Ectodermal cell (in vitro differentiated cells): ENCODE data around the gene GTF2F2.
"Not testable (repeated sequence)": the region's sequence is repeated elsewhere in the genome, so short reads cannot be mapped to it uniquely, and the experiment has no call there.

Experiments used
- H3K27ac ChIP-seq: 2 replicates; pipeline ENCODE4 v1.7.0; 2013; ENCODE audit warnings: mild to moderate bottlenecking, low read depth, low read length; ENCODE audit not compliant: insufficient read depth, poor library complexity, severe bottlenecking
- H3K27me3 ChIP-seq: 2 replicates; pipeline ENCODE4 v1.7.0; 2013; ENCODE audit warnings: mild to moderate bottlenecking, low read length; ENCODE audit not compliant: insufficient read depth, control insufficient read depth, poor library complexity, severe bottlenecking
- H3K36me3 ChIP-seq: one replicate; pipeline ENCODE4 v1.7.0; 2013; ENCODE audit warnings: low read length; ENCODE audit not compliant: control insufficient read depth, insufficient read depth
- H3K4me1 ChIP-seq: one replicate; pipeline ENCODE4 v1.7.0; 2013; ENCODE audit warnings: low read length; ENCODE audit not compliant: control insufficient read depth, insufficient read depth
- H3K4me3 ChIP-seq: 2 replicates; pipeline ENCODE4 v1.7.0; 2013; ENCODE audit warnings: low read depth, low read length, control low read depth; ENCODE audit not compliant: insufficient read depth
- H3K9me3 ChIP-seq: 2 replicates; pipeline ENCODE4 v1.7.0; 2013; ENCODE audit warnings: mild to moderate bottlenecking, low read length, moderate library complexity; ENCODE audit not compliant: control insufficient read depth
- WGBS, 2 experiments: methylation state at CpG; one replicate each; pipeline ENCODE4 v1.1.7; 2013; ENCODE audit warnings: missing lambda C conversion rate in 2 of 2; 5-methylcytosine and 5-hydroxymethylcytosine counted together

GTF2F2 gene

GRCh38 chr13:45242524-45242923 is 122.2 kb downstream of the GTF2F2 start:
- Histone ChIP-seq H3K4me3 (no peak overlapping the region), H3K9me3 (no peaks in the 10 kb centered on the region), H3K27ac (no peak overlapping the region), H3K36me3 (no peaks in the 10 kb centered on the region), H3K4me1 (no peaks in the 10 kb centered on the region), H3K27me3 (no peaks in the 10 kb centered on the region)
- WGBS, 2 experiments = no CpG with 5 or more reads among the region's 1 CpG

GRCh38 chr13:45243077-45243476 is 122.8 kb downstream of the GTF2F2 start:
- Histone ChIP-seq H3K27ac (no peak overlapping the region), H3K27me3 (no peaks in the 10 kb centered on the region), H3K9me3 (no peaks in the 10 kb centered on the region), H3K4me3 (no peak overlapping the region), H3K4me1 (no peaks in the 10 kb centered on the region), H3K36me3 (no peaks in the 10 kb centered on the region)
- 90 to 93% methylated on average over 6 to 8 of the region's 8 CpGs for WGBS, 2 experiments

GRCh38 chr13:45244736-45245135 is 124.4 kb downstream of the GTF2F2 start:
- not testable (repeated sequence) for H3K27ac ChIP-seq, H3K4me1 ChIP-seq, H3K36me3 ChIP-seq, H3K4me3 ChIP-seq, H3K9me3 ChIP-seq, H3K27me3 ChIP-seq
- WGBS, 2 experiments = 94 to 97% methylated on average over 6 to 7 of the region's 7 CpGs

- H3K36me3 ChIP-seq = peaks cover 4% of the 10 kb centered on the region
- H3K4me1 ChIP-seq = no peaks in the 10 kb centered on the region
- no peak overlapping the region for H3K4me3 ChIP-seq
- 91 to 94% methylated on average over 3 of the region's 3 CpGs for WGBS, 2 experiments
- no peaks in the 10 kb centered on the region for H3K27me3 ChIP-seq
- no peaks in the 10 kb centered on the region for H3K9me3 ChIP-seq
- no peak overlapping the region for H3K27ac ChIP-seq
Measured at GRCh38 chr13:45249662-45250061, 129.4 kb downstream of the GTF2F2 start.

GRCh38 chr13:45254396-45254795 is 134.1 kb downstream of the GTF2F2 start:
- peaks cover 4% of the 10 kb centered on the region for H3K36me3 ChIP-seq
- H3K27me3 ChIP-seq = no peaks in the 10 kb centered on the region
- H3K9me3 ChIP-seq = no peaks in the 10 kb centered on the region
- no peaks in the 10 kb centered on the region for H3K4me1 ChIP-seq
- no peak overlapping the region for H3K27ac ChIP-seq
- WGBS, 2 experiments = 94 to 98% methylated on average over 1 to 2 of the region's 2 CpGs
- H3K4me3 ChIP-seq = no peak overlapping the region

- Histone ChIP-seq H3K36me3 (peaks cover 4% of the 10 kb centered on the region), H3K27me3 (no peaks in the 10 kb centered on the region), H3K9me3 (no peaks in the 10 kb centered on the region), H3K27ac (no peak overlapping the region), H3K4me1 (no peaks in the 10 kb centered on the region), H3K4me3 (no peak overlapping the region)
- WGBS, 2 experiments = 100% methylated on average over 1 of the region's 1 CpG; no CpG with 5 or more reads in 1 of the 2 experiments
Measured at GRCh38 chr13:45255247-45255987, 135.1 kb downstream of the GTF2F2 start.

- no peaks in the 10 kb centered on the region for H3K9me3 ChIP-seq
- no peak overlapping the region for H3K4me3 ChIP-seq
- no peaks in the 10 kb centered on the region for H3K27me3 ChIP-seq
- H3K36me3 ChIP-seq = peaks cover 4% of the 10 kb centered on the region
- H3K4me1 ChIP-seq = no peaks in the 10 kb centered on the region
- no peak overlapping the region for H3K27ac ChIP-seq
- no CpG with 5 or more reads among the region's 1 CpG for WGBS, 2 experiments
Measured at GRCh38 chr13:45256254-45256653, 135.9 kb downstream of the GTF2F2 start.

GRCh38 chr13:45257638-45258333 is 137.5 kb downstream of the GTF2F2 start:
- H3K36me3 ChIP-seq = peaks cover 4% of the 10 kb centered on the region
- H3K9me3 ChIP-seq = no peaks in the 10 kb centered on the region
- no peaks in the 10 kb centered on the region for H3K4me1 ChIP-seq
- H3K27me3 ChIP-seq = no peaks in the 10 kb centered on the region
- H3K4me3 ChIP-seq = no peak overlapping the region
- WGBS, 2 experiments = 85 to 94% methylated on average over 4 of the region's 4 CpGs
- no peak overlapping the region for H3K27ac ChIP-seq

GRCh38 chr13:45258334-45258675 is 138.0 kb downstream of the GTF2F2 start:
- no peaks in the 10 kb centered on the region for H3K27me3 ChIP-seq
- 72 to 86% methylated on average over 2 of the region's 2 CpGs for WGBS, 2 experiments
- no peaks in the 10 kb centered on the region for H3K9me3 ChIP-seq
- no peaks in the 10 kb centered on the region for H3K4me1 ChIP-seq
- H3K27ac ChIP-seq = no peak overlapping the region
- H3K36me3 ChIP-seq = peaks cover 3% of the 10 kb centered on the region
- H3K4me3 ChIP-seq = no peak overlapping the region

- Histone ChIP-seq H3K27me3 (no peaks in the 10 kb centered on the region), H3K4me1 (no peaks in the 10 kb centered on the region), H3K4me3 (no peak overlapping the region), H3K27ac (no peak overlapping the region), H3K9me3 (no peaks in the 10 kb centered on the region), H3K36me3 (no peaks in the 10 kb centered on the region)
- WGBS, 2 experiments = 83 to 91% methylated on average over 5 of the region's 5 CpGs
Measured at GRCh38 chr13:45267215-45267614, 146.9 kb downstream of the GTF2F2 start.
